CD4-positive, alpha-beta T cell (primary cell): ENCODE measurements around the gene TJP1. TPM values are rescaled to one million over a fixed set of nuclear protein-coding genes. Genes with fewer than 3 reads are reported as not detected.

Experiments
- ATAC-seq: fragments of 200-7000 bp; cut with Tn5 transposase; one replicate; pipeline ENCODE4 v1.10.0; 2022; ENCODE audit warnings: mild to moderate bottlenecking; ENCODE audit not compliant: poor library complexity
- CTCF ChIA-PET: fragments of 350-600 bp; sonication (Branson Sonifier 250); formaldehyde crosslinking; loops from one replicate; lab custom pipeline; 2021; ENCODE audit warnings: antibody characterized with exemption, inconsistent platforms; lab: Charles Lee
- POLR2A ChIA-PET: fragments of 350-600 bp; sonication (Branson Sonifier 250); formaldehyde crosslinking; loops from one replicate; lab custom pipeline; 2021; ENCODE audit warnings: antibody characterized with exemption, inconsistent platforms; lab: Charles Lee
- DNase-seq, 14 experiments: peaks; one replicate each; pipeline ENCODE4 v3.0.0-alpha.2; 2013 to 2020; ENCODE audit warnings: mixed read lengths in 2 of 14
- H3K27ac ChIP-seq, 2 donors: one replicate each; pipeline versions ENCODE4 v1.5.1 to v1.7.0; 2013; ENCODE audit warnings: low read length in 2 of 2, low read depth in 1 of 2, mild to moderate bottlenecking in 1 of 2
- H3K27me3 ChIP-seq, 2 experiments: 1 replicate in 1 of 2; 2 replicates in 1 of 2; pipeline versions ENCODE4 v1.6.1 to v1.7.0; 2013; ENCODE audit warnings: low read length in 2 of 2, control low read depth in 1 of 2, mild to moderate bottlenecking in 1 of 2, moderate library complexity in 1 of 2; ENCODE audit not compliant: insufficient read depth in 2 of 2, control insufficient read depth in 1 of 2
- H3K36me3 ChIP-seq: one replicate; pipeline ENCODE4 v1.6.1; 2013; ENCODE audit warnings: low read length, control low read depth; ENCODE audit not compliant: insufficient read depth
- H3K4me1 ChIP-seq: one replicate; pipeline ENCODE4 v1.6.1; 2013; ENCODE audit warnings: low read length, control low read depth; ENCODE audit not compliant: insufficient read depth
- H3K4me3 ChIP-seq: one replicate; pipeline ENCODE4 v1.5.1; 2013; ENCODE audit warnings: mild to moderate bottlenecking, low read length, moderate library complexity
- H3K9me3 ChIP-seq, 2 experiments: 1 replicate in 1 of 2; 2 replicates in 1 of 2; pipeline versions ENCODE4 v1.6.1 to v1.7.0; 2013; ENCODE audit warnings: low read length in 2 of 2, mild to moderate bottlenecking in 2 of 2, control low read depth in 1 of 2, moderate library complexity in 1 of 2; ENCODE audit not compliant: control insufficient read depth in 1 of 2, insufficient read depth in 1 of 2
- H3K27ac Mint-ChIP-seq: one replicate; pipeline ENCODE4 v1.8.0; 2020; ENCODE audit warnings: mixed read lengths
- H3K27me3 Mint-ChIP-seq: one replicate; pipeline ENCODE4 v1.8.0; 2021; ENCODE audit warnings: mixed read lengths
- H3K36me3 Mint-ChIP-seq: one replicate; pipeline ENCODE4 v1.8.0; 2021; ENCODE audit warnings: low read depth, mixed read lengths
- H3K4me1 Mint-ChIP-seq: one replicate; pipeline ENCODE4 v1.8.0; 2021; ENCODE audit warnings: low read depth, mixed read lengths
- H3K4me3 Mint-ChIP-seq: one replicate; pipeline ENCODE4 v1.8.0; 2020; ENCODE audit warnings: mild to moderate bottlenecking, mixed read lengths
- H3K9me3 Mint-ChIP-seq: one replicate; pipeline ENCODE4 v1.8.0; 2020; ENCODE audit warnings: mixed read lengths
- intact Hi-C, 2 experiments: fragments of 100-400 bp; cut with DNase I in 1 of 2; cut with micrococcal nuclease in 1 of 2; formaldehyde crosslinking; loops; one replicate each; pipeline versions ENCODE4 v1.15.1 to v1.9.0; 2023 to 2025; cut with DNase I, micrococcal nuclease
- total RNA-seq, 174 experiments: library from RNA in 2 of 174; stranded (reverse) in 2 of 174; gene quantifications; one replicate each; pipeline ENCODE4 v1.2.3 and lab custom pipeline; 2021 to 2026
- TF ChIP-seq, protein P1 (sequence below): fragments of 200-600 bp; IDR thresholded peaks from one replicate; pipeline ENCODE4 v1.8.0; 2022; ENCODE audit warnings: antibody characterized with exemption, mild to moderate bottlenecking

The TJP1 gene
- total RNA-seq, 2 experiments from 2014 or later, result not detected

DNA sequence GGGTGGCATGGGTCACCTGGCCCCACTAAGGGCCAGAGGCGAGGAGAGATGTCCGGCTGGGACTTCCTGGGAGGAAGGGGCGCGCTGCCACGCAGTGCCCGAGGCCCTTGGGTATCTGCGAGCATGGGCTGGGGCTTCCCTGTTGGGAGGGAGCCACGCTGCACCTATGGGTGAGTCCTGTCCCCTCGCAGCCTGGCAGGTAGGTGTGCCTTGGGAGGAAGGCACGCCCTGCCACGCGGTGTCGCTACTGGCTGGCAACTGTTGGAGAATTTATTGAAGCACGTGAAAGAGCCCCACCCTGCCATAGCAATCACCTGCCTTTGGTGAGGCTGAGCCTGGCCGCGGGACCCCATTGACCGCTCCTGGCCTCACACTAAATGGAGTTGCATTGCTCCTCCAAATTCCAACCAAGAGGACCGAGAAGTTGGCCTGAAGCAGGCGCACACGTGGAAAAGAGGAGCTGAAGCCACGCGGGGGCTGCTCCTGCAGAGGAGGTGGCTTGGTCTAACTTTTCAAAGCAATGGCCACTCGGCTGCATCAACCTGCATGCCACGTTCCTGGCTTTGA lies 134.2 kb downstream of the TJP1 start:
- H3K27me3 Mint-ChIP-seq, result peaks cover 24% of the 10 kb centered on the region
- ChIA-PET POLR2A (no interaction called here), CTCF (no interaction called here)
- H3K27me3 ChIP-seq, result no peaks in the 10 kb centered on the region
- no peaks in the 10 kb centered on the region for H3K4me1 Mint-ChIP-seq
- ATAC-seq (no peak), DNase-seq (no peak)
- no peak overlapping the region for H3K4me3 ChIP-seq
- H3K4me1 ChIP-seq, result no peaks in the 10 kb centered on the region
- H3K27ac ChIP-seq, result no peak overlapping the region
- H3K27ac Mint-ChIP-seq, result no peak overlapping the region
- intact Hi-C loops, result no loop called here
- no peaks in the 10 kb centered on the region for H3K36me3 ChIP-seq
- peaks cover 0 to 29% of the 10 kb centered on the region in 2 experiments for H3K9me3 ChIP-seq
- H3K4me3 Mint-ChIP-seq, result no peak overlapping the region
- TF ChIP-seq, protein P1, sequence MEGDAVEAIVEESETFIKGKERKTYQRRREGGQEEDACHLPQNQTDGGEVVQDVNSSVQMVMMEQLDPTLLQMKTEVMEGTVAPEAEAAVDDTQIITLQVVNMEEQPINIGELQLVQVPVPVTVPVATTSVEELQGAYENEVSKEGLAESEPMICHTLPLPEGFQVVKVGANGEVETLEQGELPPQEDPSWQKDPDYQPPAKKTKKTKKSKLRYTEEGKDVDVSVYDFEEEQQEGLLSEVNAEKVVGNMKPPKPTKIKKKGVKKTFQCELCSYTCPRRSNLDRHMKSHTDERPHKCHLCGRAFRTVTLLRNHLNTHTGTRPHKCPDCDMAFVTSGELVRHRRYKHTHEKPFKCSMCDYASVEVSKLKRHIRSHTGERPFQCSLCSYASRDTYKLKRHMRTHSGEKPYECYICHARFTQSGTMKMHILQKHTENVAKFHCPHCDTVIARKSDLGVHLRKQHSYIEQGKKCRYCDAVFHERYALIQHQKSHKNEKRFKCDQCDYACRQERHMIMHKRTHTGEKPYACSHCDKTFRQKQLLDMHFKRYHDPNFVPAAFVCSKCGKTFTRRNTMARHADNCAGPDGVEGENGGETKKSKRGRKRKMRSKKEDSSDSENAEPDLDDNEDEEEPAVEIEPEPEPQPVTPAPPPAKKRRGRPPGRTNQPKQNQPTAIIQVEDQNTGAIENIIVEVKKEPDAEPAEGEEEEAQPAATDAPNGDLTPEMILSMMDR, result no peak
- no peaks in the 10 kb centered on the region for H3K36me3 Mint-ChIP-seq
- H3K9me3 Mint-ChIP-seq, result no peaks in the 10 kb centered on the region

DNA sequence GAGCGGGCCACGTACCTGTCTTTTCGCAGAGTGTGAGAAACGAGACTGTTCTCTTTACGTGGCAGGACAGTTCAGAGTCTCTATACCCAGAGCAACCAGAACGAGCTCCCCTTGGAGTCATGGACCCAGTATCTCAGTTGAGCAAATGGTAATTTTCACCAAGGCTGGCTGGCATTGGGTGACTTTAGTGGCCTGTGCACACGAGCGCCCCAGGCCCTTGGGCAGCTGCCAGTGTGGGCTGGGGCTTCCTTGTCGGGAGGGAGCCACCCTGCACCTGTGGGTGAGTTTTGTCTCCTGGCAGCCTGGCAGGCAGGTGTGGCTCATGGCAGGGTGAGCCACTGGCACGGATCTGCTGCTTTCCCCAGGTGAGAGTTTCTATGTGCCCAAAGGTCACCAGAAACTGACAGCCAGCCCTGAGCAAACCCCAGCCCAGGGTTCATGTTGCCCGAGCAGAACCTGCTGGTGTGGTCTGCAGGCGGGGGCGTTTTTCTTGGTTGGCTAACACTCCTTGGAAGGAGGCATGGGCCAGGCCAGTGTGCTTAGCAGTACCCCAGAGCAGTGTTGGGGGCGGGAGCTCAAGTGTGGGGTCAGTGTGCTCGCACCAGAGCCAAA lies 135.0 kb downstream of the TJP1 start:
- DNase-seq (no peak), ATAC-seq (no peak)
- intact Hi-C loops, result no loop called here
- peaks cover 20% of the 10 kb centered on the region for H3K27me3 Mint-ChIP-seq
- TF ChIP-seq, protein P1, result no peak
- H3K4me3 Mint-ChIP-seq, result no peak overlapping the region
- H3K4me3 ChIP-seq, result no peak overlapping the region
- no peak overlapping the region for H3K27ac Mint-ChIP-seq
- ChIA-PET CTCF (no interaction called here), POLR2A (no interaction called here)
- H3K36me3 Mint-ChIP-seq, result no peaks in the 10 kb centered on the region
- H3K27ac ChIP-seq, result no peak overlapping the region
- no peaks in the 10 kb centered on the region for H3K27me3 ChIP-seq
- peaks cover 0 to 28% of the 10 kb centered on the region in 2 experiments for H3K9me3 ChIP-seq
- no peaks in the 10 kb centered on the region for H3K4me1 ChIP-seq
- no peaks in the 10 kb centered on the region for H3K4me1 Mint-ChIP-seq
- H3K36me3 ChIP-seq, result no peaks in the 10 kb centered on the region
- H3K9me3 Mint-ChIP-seq, result no peaks in the 10 kb centered on the region

DNA sequence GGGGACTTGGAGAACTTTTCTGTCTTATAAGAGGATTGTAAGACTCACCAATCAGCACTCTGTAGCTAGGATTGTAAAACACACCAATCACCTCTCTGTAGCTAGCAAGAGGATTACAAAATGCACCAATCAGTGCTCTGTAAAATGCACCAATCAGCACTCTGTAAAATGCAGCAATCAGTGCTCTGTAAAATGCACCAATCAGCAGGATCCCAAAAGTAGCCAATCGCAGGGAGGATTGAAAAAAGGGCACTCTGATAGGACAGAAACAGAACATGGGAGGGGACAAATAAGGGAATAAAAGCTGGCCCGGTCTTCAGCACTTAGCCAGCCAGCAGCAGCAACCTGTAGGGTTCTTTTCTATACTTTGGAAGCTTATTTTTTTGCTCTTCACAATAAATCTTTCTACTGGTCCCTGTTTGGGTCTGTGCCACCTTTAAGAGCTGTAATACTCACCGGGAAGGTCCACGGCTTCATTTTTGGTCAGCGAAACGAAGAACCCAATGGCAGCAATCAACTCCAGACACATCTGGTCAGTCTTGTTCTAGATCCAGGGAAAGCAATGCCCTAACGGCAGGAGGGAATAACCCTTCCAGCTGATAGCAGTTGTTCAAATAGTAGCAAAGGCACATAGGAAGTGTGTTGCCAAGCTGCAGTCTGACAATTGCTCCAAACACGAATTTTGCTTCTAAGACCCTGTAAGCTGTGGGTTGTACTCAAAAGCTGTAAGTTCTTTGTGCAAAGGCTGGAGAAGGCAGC lies 135.6 kb downstream of the TJP1 start:
- H3K36me3 Mint-ChIP-seq, result no peaks in the 10 kb centered on the region
- H3K4me1 Mint-ChIP-seq, result no peaks in the 10 kb centered on the region
- Histone ChIP-seq H3K27me3 (no peaks in the 10 kb centered on the region), H3K36me3 (no peaks in the 10 kb centered on the region), H3K4me3 (no peak overlapping the region), H3K9me3 (peaks cover 0 to 28% of the 10 kb centered on the region in 2 experiments), H3K27ac (no peak overlapping the region), H3K4me1 (no peaks in the 10 kb centered on the region)
- no peaks in the 10 kb centered on the region for H3K9me3 Mint-ChIP-seq
- ChIA-PET POLR2A (no interaction called here), CTCF (no interaction called here)
- intact Hi-C loops, result no loop called here
- TF ChIP-seq, protein P1, result no peak
- H3K4me3 Mint-ChIP-seq, result no peak overlapping the region
- no peak overlapping the region for H3K27ac Mint-ChIP-seq
- no peak for DNase-seq
- no peak for ATAC-seq
- H3K27me3 Mint-ChIP-seq, result peaks cover 13% of the 10 kb centered on the region
